Psoas muscle (tissue), 8 donors: Measurements from ENCODE around the gene LSS. TPM values are rescaled to one million over a fixed set of nuclear protein-coding genes. Genes with fewer than 3 reads are reported as not detected.

Source experiments
- ATAC-seq, 4 donors: fragments of 200-7000 bp; cut with Tn5 transposase; one replicate each; pipeline ENCODE4 v1.9.1; 2020; ENCODE audit warnings: moderate library complexity in 3 of 4, mild to moderate bottlenecking in 2 of 4
- DNase-seq, 2 donors: peaks; one replicate each; pipeline ENCODE4 v3.0.0-alpha.2; 2020
- H3K27ac ChIP-seq: fragments of 200-600 bp; one replicate; pipeline ENCODE4 v1.8.0; 2022
- H3K27me3 ChIP-seq, 3 donors: fragments of 200-600 bp in 1 of 3; one replicate each; pipeline versions ENCODE4 v1.6.1 to v1.8.0; 2013 to 2022; ENCODE audit warnings: low read length in 2 of 3, mild to moderate bottlenecking in 2 of 3, moderate library complexity in 1 of 3; ENCODE audit not compliant: insufficient read depth in 3 of 3
- H3K36me3 ChIP-seq, 2 donors: fragments of 200-600 bp in 1 of 2; one replicate each; pipeline versions ENCODE4 v1.6.1 to v1.8.0; 2013 to 2022; ENCODE audit warnings: low read depth in 1 of 2, mild to moderate bottlenecking in 1 of 2, moderate library complexity in 1 of 2; ENCODE audit not compliant: insufficient read depth in 1 of 2
- H3K4me1 ChIP-seq: fragments of 200-600 bp; one replicate; pipeline ENCODE4 v1.8.0; 2022
- H3K4me3 ChIP-seq: fragments of 200-600 bp; one replicate; pipeline ENCODE4 v1.8.0; 2022; ENCODE audit warnings: mild to moderate bottlenecking
- H3K9me3 ChIP-seq: fragments of 200-600 bp; one replicate; pipeline ENCODE4 v1.8.0; 2022
- CTCF ChIP-seq: fragments of 200-600 bp; IDR thresholded peaks from one replicate; pipeline ENCODE4 v1.8.0; 2022; ENCODE audit warnings: antibody characterized with exemption
- WGBS, 3 donors: extraction: QIAGEN DNeasy Blood & Tissue Kit; methylation state at CpG; one replicate each; pipeline versions ENCODE4 v1.1.6 to v1.1.7; 2013; 5-methylcytosine and 5-hydroxymethylcytosine counted together
- intact Hi-C, 2 donors: fragments of 100-400 bp; cut with DNase I; formaldehyde crosslinking; loops; one replicate each; pipeline versions ENCODE4 v1.11.0 to v1.14.2; 2022
- polyA plus RNA-seq, 3 donors: library from polyadenylated mRNA; stranded (reverse); fragments of 200-250 nt; gene quantifications; one replicate each; pipeline ENCODE4 v1.2.3, GENCODE V29; 2013
- total RNA-seq, 4 donors: library from RNA; stranded (reverse); fragmentation: NEBNext Ultra II Directional in 2 of 4; extraction: Animal tissue kit (Norgen Biotek cat#: 25700) in 2 of 4; gene quantifications; one replicate each; pipeline versions ENCODE4 v1.2.1 to v1.2.4, GENCODE V29; 2021 to 2023
- donor health status: healthy with polysubstance abuse.
- donor health status: DM: no; HTN: no; CAD: no; lungs with moderate emphysema.
- donor health status: Bipolar disorder and iron deficiency.
- donor health status: healthy.
- donor health status: DM: yes; HTN: yes; CAD: no.
- donor health status: DM: no; HTN: no; CAD: no.
- donor health status: DM: no; HTN: no; CAD: no.
- donor health status: DM: yes; HTN: yes; CAD: no.

LSS gene
- total and polyA plus RNA-seq, 7 donors, result 10.7 to 31.5 (median 24.8) TPM

GRCh38 chr21:46254208-46254975 lies 25.8 kb upstream of the LSS start:
- H3K27ac ChIP-seq, result no peak overlapping the region
- no peak for TF ChIP-seq CTCF
- DNase-seq, result no peak
- intact Hi-C loops, result no loop called here
- H3K9me3 ChIP-seq, result no peaks in the 10 kb centered on the region
- peaks cover 6 to 100% of the 10 kb centered on the region in 2 donors for H3K36me3 ChIP-seq
- H3K4me1 ChIP-seq, result peaks cover 11% of the 10 kb centered on the region
- H3K4me3 ChIP-seq, result no peak overlapping the region
- 77 to 83% (median 81%) methylated on average over 12 of the region's 12 CpGs for WGBS, 3 donors
- H3K27me3 ChIP-seq, result no peaks in the 10 kb centered on the region
- ATAC-seq, result no peak

- 80 to 84% (median 81%) methylated on average over 8 of the region's 8 CpGs for WGBS, 3 donors
- no peak for DNase-seq
- Histone ChIP-seq H3K36me3 (peaks cover 6 to 100% of the 10 kb centered on the region in 2 donors), H3K4me3 (no peak overlapping the region), H3K27ac (peak overlapping the region; percentile 9), H3K4me1 (peaks cover 11% of the 10 kb centered on the region), H3K27me3 (no peaks in the 10 kb centered on the region), H3K9me3 (no peaks in the 10 kb centered on the region)
- intact Hi-C loops, result no loop called here
- TF ChIP-seq CTCF, result no peak
- ATAC-seq, result no peak
Measured at GRCh38 chr21:46253610-46254124, 25.1 kb upstream of the LSS start.

GRCh38 chr21:46252840-46253239 lies 24.3 kb upstream of the LSS start:
- no peak for ATAC-seq
- DNase-seq, result no peak
- Histone ChIP-seq H3K27me3 (no peaks in the 10 kb centered on the region), H3K4me3 (no peak overlapping the region), H3K36me3 (peaks cover 6 to 100% of the 10 kb centered on the region in 2 donors), H3K4me1 (peaks cover 11% of the 10 kb centered on the region), H3K9me3 (no peaks in the 10 kb centered on the region), H3K27ac (peak overlapping the region; percentile 76)
- TF ChIP-seq CTCF, result no peak
- 84 to 92% (median 92%) methylated on average over 4 of the region's 4 CpGs for WGBS, 3 donors
- intact Hi-C loops, result no loop called here

- Histone ChIP-seq H3K4me3 (no peak overlapping the region), H3K4me1 (peaks cover 11% of the 10 kb centered on the region), H3K36me3 (peaks cover 5 to 100% of the 10 kb centered on the region in 2 donors), H3K27ac (peak overlapping the region; percentile 74), H3K27me3 (no peaks in the 10 kb centered on the region), H3K9me3 (no peaks in the 10 kb centered on the region)
- 69 to 88% (median 77%) methylated on average over 6 of the region's 6 CpGs for WGBS, 3 donors
- intact Hi-C loops, result no loop called here
- no peak for DNase-seq
- no peak for TF ChIP-seq CTCF
- peak; percentile 54 to 74 (median 63) for ATAC-seq
Measured at GRCh38 chr21:46250146-46250725, 21.7 kb upstream of the LSS start.
